Right lobe of liver (tissue), 6 donors: ENCODE results near the gene GNAT1. TPM values are rescaled to one million over a fixed set of nuclear protein-coding genes. Genes with fewer than 3 reads are reported as not detected.

Experiments
- ATAC-seq, 4 donors: fragments of 200-7000 bp; cut with Tn5 transposase; one replicate each; pipeline ENCODE4 v1.9.1; 2020; ENCODE audit warnings: mild to moderate bottlenecking in 4 of 4, moderate library complexity in 4 of 4
- DNase-seq, 3 donors: peaks; one replicate each; pipeline ENCODE4 v3.0.0-alpha.2; 2020
- H3K27ac ChIP-seq, 3 donors: fragments of 200-600 bp; one replicate each; pipeline ENCODE4 v1.8.0; 2022
- H3K27me3 ChIP-seq, 2 donors: fragments of 200-600 bp; one replicate each; pipeline ENCODE4 v1.8.0; 2022
- H3K36me3 ChIP-seq, 4 donors: fragments of 200-600 bp; sonication (generic) in 1 of 4; one replicate each; pipeline versions ENCODE4 v1.5.1 to v1.8.0; 2017 to 2022; ENCODE audit warnings: control low read depth in 1 of 4
- H3K4me1 ChIP-seq, 4 donors: fragments of 200-600 bp; sonication (generic) in 1 of 4; one replicate each; pipeline versions ENCODE4 v1.5.1 to v1.8.0; 2017 to 2022; ENCODE audit warnings: control low read depth in 1 of 4
- H3K4me3 ChIP-seq, 3 donors: fragments of 200-600 bp; one replicate each; pipeline ENCODE4 v1.8.0; 2022
- H3K9me3 ChIP-seq, 4 donors: fragments of 200-600 bp; sonication (generic) in 1 of 4; one replicate each; pipeline versions ENCODE4 v1.5.1 to v1.8.0; 2017 to 2022; ENCODE audit warnings: control low read depth in 1 of 4
- POLR2A ChIP-seq: fragments of 450-650 bp; IDR thresholded peaks from one replicate; pipeline ENCODE4 v1.6.1; 2017; ENCODE audit warnings: antibody characterized with exemption, mild to moderate bottlenecking
- WGBS: methylation state at CpG from one replicate; pipeline ENCODE4 v1.1.6; 2018; ENCODE audit warnings: low coverage, low lambda C conversion rate; ENCODE audit not compliant: insufficient coverage; ENCODE audit errors: missing lambda C conversion rate; 5-methylcytosine and 5-hydroxymethylcytosine counted together
- intact Hi-C, 2 donors: fragments of 100-400 bp; cut with DNase I; formaldehyde crosslinking; loops; one replicate each; pipeline versions ENCODE4 v1.11.2 to v1.14.1; 2022
- total RNA-seq, 6 experiments: library from RNA; depleted of rRNA in 2 of 6; stranded (reverse); fragments of >200 nt in 2 of 6; fragmentation: NEBNext Ultra II Directional in 3 of 6; extraction: Animal tissue kit (Norgen Biotek cat#: 25700) in 3 of 6; gene quantifications; one replicate each; pipeline versions ENCODE4 v1.1.0 to v1.2.4, GENCODE V29; 2016 to 2023
- TF ChIP-seq, protein P1 (sequence below), 4 donors: fragments of 200-600 bp in 3 of 4; fragments of 450-650 bp in 1 of 4; IDR thresholded peaks; one replicate each; pipeline versions ENCODE4 v1.5.1 to v1.8.0; 2016 to 2022; ENCODE audit warnings: antibody characterized with exemption in 4 of 4, mild to moderate bottlenecking in 2 of 4
- donor health status: DM: no; HTN: yes; CAD: no.
- donor health status: DM: no; HTN: no; CAD: no.
- donor health status: DM: no; HTN: no; CAD: no.
- donor health status: DM: no; HTN: yes; CAD: no.
- donor health status: DM: no; HTN: yes; CAD: no.

The GNAT1 gene
- total RNA-seq, 6 experiments from 2014 or later: 0.07 TPM; not detected in 5

DNA sequence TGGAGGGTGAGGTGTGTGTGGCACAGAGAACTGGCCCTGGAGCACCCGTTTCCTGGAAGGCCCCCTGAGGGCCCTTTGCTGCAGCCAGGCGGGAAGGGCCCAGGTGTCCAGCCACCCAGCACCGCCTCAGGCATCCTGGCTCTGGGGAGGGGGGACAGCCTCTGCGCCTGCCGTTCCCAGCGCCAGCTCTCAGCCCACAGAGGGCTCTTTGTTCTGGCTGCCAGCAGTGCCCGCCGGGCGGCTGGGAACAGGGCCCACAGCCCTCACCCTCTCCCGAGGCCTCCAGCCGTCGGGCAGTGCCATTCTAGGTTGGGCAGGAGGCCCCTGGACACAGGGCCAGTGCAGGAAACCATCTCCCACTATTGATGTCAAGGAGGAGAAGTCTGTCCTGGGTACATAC, 22.0 kb downstream of the GNAT1 start:
- intact Hi-C loops: no loop called here
- no CpG with 5 or more reads among the region's 12 CpGs for WGBS
- ATAC-seq: peak in 1 of 4 donors; percentile 17
- Histone ChIP-seq H3K27ac (peak overlapping the region; percentile 17 to 99 (median 89)), H3K9me3 (no peaks in the 10 kb centered on the region), H3K4me1 (peaks cover 0 to 64% (median 21%) of the 10 kb centered on the region in 4 donors), H3K4me3 (no peak overlapping the region), H3K27me3 (no peaks in the 10 kb centered on the region), H3K36me3 (peaks cover 0 to 40% (median 5%) of the 10 kb centered on the region in 4 donors)
- DNase-seq: no peak
- TF ChIP-seq, protein P1, sequence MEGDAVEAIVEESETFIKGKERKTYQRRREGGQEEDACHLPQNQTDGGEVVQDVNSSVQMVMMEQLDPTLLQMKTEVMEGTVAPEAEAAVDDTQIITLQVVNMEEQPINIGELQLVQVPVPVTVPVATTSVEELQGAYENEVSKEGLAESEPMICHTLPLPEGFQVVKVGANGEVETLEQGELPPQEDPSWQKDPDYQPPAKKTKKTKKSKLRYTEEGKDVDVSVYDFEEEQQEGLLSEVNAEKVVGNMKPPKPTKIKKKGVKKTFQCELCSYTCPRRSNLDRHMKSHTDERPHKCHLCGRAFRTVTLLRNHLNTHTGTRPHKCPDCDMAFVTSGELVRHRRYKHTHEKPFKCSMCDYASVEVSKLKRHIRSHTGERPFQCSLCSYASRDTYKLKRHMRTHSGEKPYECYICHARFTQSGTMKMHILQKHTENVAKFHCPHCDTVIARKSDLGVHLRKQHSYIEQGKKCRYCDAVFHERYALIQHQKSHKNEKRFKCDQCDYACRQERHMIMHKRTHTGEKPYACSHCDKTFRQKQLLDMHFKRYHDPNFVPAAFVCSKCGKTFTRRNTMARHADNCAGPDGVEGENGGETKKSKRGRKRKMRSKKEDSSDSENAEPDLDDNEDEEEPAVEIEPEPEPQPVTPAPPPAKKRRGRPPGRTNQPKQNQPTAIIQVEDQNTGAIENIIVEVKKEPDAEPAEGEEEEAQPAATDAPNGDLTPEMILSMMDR (IDR thresholded peaks at IDR 0.05): no peak
- TF ChIP-seq POLR2A: no peak

DNA sequence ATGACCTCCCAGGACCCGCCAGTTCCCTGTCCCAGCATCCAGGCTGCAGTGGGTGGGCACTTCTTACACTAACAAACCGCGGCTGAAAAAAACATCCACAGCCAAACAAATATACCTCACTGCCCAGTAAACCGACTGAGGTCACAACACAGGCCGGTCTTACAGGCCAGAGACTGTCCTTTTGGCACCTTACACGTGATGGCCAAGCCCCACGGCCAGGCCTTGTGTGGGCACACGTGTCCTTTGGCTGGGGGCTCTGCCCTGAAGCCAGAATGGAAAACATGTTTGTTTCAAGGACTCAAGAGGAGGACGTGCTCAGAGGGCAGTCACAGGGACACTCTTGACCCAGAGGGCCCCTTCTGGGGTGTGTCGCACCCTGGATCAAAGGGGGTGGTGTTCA, 23.4 kb downstream of the GNAT1 start:
- H3K27ac ChIP-seq: peak overlapping the region in 2 of 3 donors; percentile 47 to 99
- DNase-seq (peak in 1 of 3 donors; percentile 79), ATAC-seq (peak in 2 of 4 donors; percentile 5 to 12)
- peaks cover 0 to 61% (median 20%) of the 10 kb centered on the region in 4 donors for H3K4me1 ChIP-seq
- H3K27me3 ChIP-seq: no peaks in the 10 kb centered on the region
- H3K9me3 ChIP-seq: no peaks in the 10 kb centered on the region
- TF ChIP-seq POLR2A: no peak
- H3K4me3 ChIP-seq: no peak overlapping the region
- intact Hi-C loops: no loop called here
- WGBS: 31% methylated on average over 4 of the region's 10 CpGs
- peaks cover 0 to 54% (median 7%) of the 10 kb centered on the region in 4 donors for H3K36me3 ChIP-seq

DNA sequence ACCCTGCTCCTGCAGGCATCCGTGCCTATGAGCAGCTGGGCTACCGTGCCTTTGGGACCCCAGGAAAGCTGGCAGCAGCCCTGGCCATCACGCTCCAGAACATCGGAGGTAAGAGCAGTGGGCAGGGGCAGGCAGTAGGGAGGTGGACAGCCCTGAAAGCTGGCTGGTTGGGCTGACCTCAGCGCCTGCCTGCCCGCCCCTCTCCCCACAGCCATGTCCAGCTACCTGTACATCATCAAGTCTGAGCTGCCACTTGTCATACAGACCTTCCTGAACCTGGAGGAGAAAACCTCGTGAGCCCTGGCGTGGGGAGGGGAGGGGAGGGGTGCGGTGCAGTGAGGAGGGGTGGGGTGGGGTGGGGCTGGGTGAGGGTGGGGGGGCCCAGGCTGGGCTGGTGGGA, 24.1 kb downstream of the GNAT1 start:
- DNase-seq (peak in 1 of 3 donors; percentile 48), ATAC-seq (no peak)
- Histone ChIP-seq H3K27me3 (no peaks in the 10 kb centered on the region), H3K36me3 (peaks cover 0 to 54% (median 7%) of the 10 kb centered on the region in 4 donors), H3K9me3 (no peaks in the 10 kb centered on the region), H3K27ac (peak overlapping the region in 1 of 3 donors; percentile 62), H3K4me3 (no peak overlapping the region), H3K4me1 (peaks cover 0 to 61% (median 20%) of the 10 kb centered on the region in 4 donors)
- WGBS: 51% methylated on average over 7 of the region's 9 CpGs
- intact Hi-C loops: no loop called here
- TF ChIP-seq POLR2A: no peak
- TF ChIP-seq, protein P1 (IDR thresholded peaks at IDR 0.05): no peak

DNA sequence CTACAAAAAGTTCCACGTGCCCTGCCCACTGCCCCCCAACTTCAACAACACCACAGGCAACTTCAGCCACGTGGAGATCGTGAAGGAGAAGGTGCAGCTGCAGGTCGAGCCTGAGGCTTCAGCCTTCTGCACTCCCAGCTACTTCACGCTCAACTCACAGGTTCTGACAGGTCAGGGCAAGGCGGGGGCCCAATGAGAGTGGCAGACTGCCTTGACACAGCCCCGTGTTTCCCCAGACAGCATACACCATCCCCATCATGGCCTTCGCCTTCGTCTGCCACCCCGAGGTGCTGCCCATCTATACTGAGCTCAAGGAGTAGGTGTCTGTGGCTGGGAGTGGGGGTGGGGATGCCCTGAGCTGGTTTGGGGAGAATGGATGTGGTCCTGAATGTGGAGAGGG, 26.3 kb downstream of the GNAT1 start:
- no peak for ATAC-seq

DNA sequence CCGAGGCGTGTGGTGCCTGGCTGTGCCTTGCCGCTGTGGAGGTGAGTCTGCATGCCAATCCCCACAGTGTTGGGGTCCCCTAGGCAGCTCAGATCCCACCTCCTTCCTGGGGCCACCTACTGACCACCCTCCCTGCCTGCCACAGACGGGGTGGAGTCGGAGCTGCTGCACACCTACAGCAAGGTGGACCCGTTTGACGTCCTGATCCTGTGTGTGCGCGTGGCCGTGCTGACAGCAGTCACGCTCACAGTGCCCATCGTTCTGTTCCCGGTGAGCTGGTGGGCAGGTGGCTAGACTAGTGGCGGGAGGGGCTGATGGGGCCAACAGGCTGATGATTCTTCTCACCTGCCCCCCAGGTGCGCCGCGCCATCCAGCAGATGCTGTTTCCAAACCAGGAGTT, 27.0 kb downstream of the GNAT1 start:
- 60% methylated on average over 1 of the region's 17 CpGs for WGBS
- intact Hi-C loops: no loop called here
- H3K4me3 ChIP-seq: no peak overlapping the region
- TF ChIP-seq, protein P1 (IDR thresholded peaks at IDR 0.05): no peak
- TF ChIP-seq POLR2A: no peak
- ATAC-seq (no peak), DNase-seq (peak in 1 of 3 donors; percentile 50)
- peaks cover 0 to 50% (median 15%) of the 10 kb centered on the region in 4 donors for H3K4me1 ChIP-seq
- H3K36me3 ChIP-seq: peaks cover 0 to 54% (median 7%) of the 10 kb centered on the region in 4 donors
- no peak overlapping the region for H3K27ac ChIP-seq
- no peaks in the 10 kb centered on the region for H3K27me3 ChIP-seq
- no peaks in the 10 kb centered on the region for H3K9me3 ChIP-seq

More for the DNA sequence above, 26.3 kb downstream of the GNAT1 start:
- Histone ChIP-seq H3K9me3 (no peaks in the 10 kb centered on the region), H3K4me3 (no peak overlapping the region), H3K27me3 (no peaks in the 10 kb centered on the region), H3K27ac (no peak overlapping the region), H3K36me3 (peaks cover 0 to 54% (median 7%) of the 10 kb centered on the region in 4 donors), H3K4me1 (peaks cover 0 to 58% (median 19%) of the 10 kb centered on the region in 4 donors)
- DNase-seq: peak in 1 of 3 donors; percentile 45
- intact Hi-C loops: no loop called here
- 72% methylated on average over 10 of the region's 10 CpGs for WGBS
- no peak for TF ChIP-seq POLR2A
- TF ChIP-seq, protein P1 (IDR thresholded peaks at IDR 0.05): no peak
